Cardiac muscle cell (in vitro differentiated cells and primary cell): ENCODE measurements around the gene FBXL14. TPM values are rescaled to one million over a fixed set of nuclear protein-coding genes. Genes with fewer than 3 reads are reported as not detected.
A peak's percentile ranks its signal among the peaks of the same experiment; 100 is the strongest.

Experiments used
- DNase-seq, 2 donors: peaks; one replicate each; pipeline versions ENCODE4 v3.0.0 to v3.0.0-alpha.2; 2010 to 2017; ENCODE audit warnings: low read depth in 1 of 2, low spot score in 1 of 2
- H3K27ac ChIP-seq: fragments of 200-600 bp; sonication (generic); 2 replicates; pipeline ENCODE4 v1.5.1; 2016
- H3K27me3 ChIP-seq: fragments of 200-600 bp; sonication (generic); 2 replicates; pipeline ENCODE4 v1.6.0; 2016; ENCODE audit warnings: control low read depth
- H3K36me3 ChIP-seq: fragments of 200-600 bp; sonication (generic); 2 replicates; pipeline ENCODE4 v1.5.1; 2016; ENCODE audit warnings: control low read depth
- H3K4me1 ChIP-seq: fragments of 200-600 bp; sonication (generic); 2 replicates; pipeline ENCODE4 v1.8.1; 2017; ENCODE audit warnings: low read depth, mild to moderate bottlenecking, mixed run types
- H3K4me3 ChIP-seq: fragments of 200-600 bp; sonication (generic); 2 replicates; pipeline ENCODE4 v1.5.1; 2016; ENCODE audit warnings: mild to moderate bottlenecking
- H3K9me3 ChIP-seq: fragments of 200-600 bp; sonication (generic); 2 replicates; pipeline ENCODE4 v1.5.1; 2017; ENCODE audit warnings: low read depth, mild to moderate bottlenecking, control low read depth
- CTCF ChIP-seq: IDR thresholded peaks from 2 replicates; pipeline ENCODE4 v1.5.1; 2012; ENCODE audit warnings: low read depth, mild to moderate bottlenecking, low read length
- polyA plus RNA-seq: library from polyadenylated mRNA; unstranded; fragments of >200 nt; fragmentation: Nextera tagmentation; extraction: Ambion mirVana; gene quantifications from 2 replicates; pipeline ENCODE4 v1.2.1, GENCODE V29; 2016
- total RNA-seq: library from RNA; depleted of rRNA; stranded (reverse); fragments of >200 nt; gene quantifications from 2 replicates; pipeline ENCODE4 v1.2.3, GENCODE V29; 2016

Gene FBXL14
- total RNA-seq (22.4 and 27.8 TPM in 2 replicates), polyA plus RNA-seq (17.8 and 34.3 TPM in 2 replicates)

DNA sequence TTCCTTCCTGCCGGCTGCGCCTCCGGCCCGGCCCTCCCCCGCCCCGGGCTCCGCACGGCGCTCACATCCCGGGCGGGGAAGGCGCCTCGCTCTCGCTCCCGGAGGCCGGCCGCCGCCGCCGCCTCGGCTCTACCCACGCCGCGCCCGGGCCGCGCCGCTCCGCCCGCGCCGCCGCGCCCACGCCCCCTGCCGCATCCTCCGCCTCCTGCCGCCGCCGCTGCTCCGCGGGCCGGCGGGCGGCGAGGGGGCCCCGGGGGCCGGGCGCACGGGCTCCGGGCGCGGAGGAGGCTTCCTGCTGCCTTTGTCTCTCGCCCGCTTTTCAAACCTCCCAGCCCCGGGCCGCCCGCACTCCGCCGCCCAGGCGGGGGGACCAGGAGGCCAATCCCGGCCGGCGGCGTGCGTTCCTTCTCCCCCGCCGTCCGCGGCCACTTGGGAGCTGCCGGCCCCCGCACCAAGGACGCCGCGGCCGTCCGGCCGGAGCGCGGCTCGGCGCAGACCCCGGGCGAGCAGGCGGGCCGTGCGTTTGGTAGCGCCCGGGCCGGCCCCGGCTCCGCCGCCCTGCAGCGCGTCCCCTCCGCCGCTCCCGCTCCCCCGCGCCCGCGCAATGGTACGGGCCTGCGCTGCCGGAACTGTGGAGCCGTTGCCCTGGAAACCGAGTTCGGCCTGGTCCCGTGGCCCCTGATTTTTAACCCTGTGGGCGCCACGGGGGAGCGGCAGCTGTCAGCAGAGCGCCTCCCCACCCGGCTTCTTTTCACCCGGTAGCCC is at the start of gene FBXL14:
Gene FBXL14 (minus strand): TSS at position 321 of the 765 bp plus-strand sequence. CDS start 515 bp downstream, outside the sequence.
- Histone ChIP-seq H3K4me3 (peak within 1 kb of the TSS; percentile 75), H3K27ac (peak within 1 kb of the TSS; percentile 92), H3K9me3 (no peaks in the 10 kb centered on the region), H3K4me1 (peaks cover 44% of the 10 kb centered on the region), H3K36me3 (no peaks in the 10 kb centered on the region), H3K27me3 (no peaks in the 10 kb centered on the region)
- peak; percentile 92 to 95 for DNase-seq
- no peak for TF ChIP-seq CTCF

- DNase-seq = no peak
- Histone ChIP-seq H3K9me3 (no peaks in the 10 kb centered on the region), H3K4me1 (peaks cover 39% of the 10 kb centered on the region), H3K36me3 (peaks cover 33% of the 10 kb centered on the region), H3K4me3 (no peak overlapping the region), H3K27ac (no peak overlapping the region), H3K27me3 (no peaks in the 10 kb centered on the region)
- TF ChIP-seq CTCF = no peak
Observed at GRCh38 chr12:1643905-1644533, 49.6 kb upstream of the FBXL14 start.

- H3K27ac ChIP-seq = peak overlapping the region; percentile 59
- TF ChIP-seq CTCF = no peak
- H3K4me3 ChIP-seq = no peak overlapping the region
Observed at GRCh38 chr12:1643043-1643442, 48.7 kb upstream of the FBXL14 start.

GRCh38 chr12:1642513-1642912 is 48.1 kb upstream of the FBXL14 start:
- H3K4me1 ChIP-seq = peaks cover 32% of the 10 kb centered on the region
- no peak for TF ChIP-seq CTCF
- no peaks in the 10 kb centered on the region for H3K27me3 ChIP-seq
- H3K9me3 ChIP-seq = no peaks in the 10 kb centered on the region
- H3K4me3 ChIP-seq = no peak overlapping the region
- peaks cover 23% of the 10 kb centered on the region for H3K36me3 ChIP-seq
- no peak for DNase-seq
- H3K27ac ChIP-seq = peak overlapping the region; percentile 59

More at GRCh38 chr12:1643043-1643442, 48.7 kb upstream of the FBXL14 start:
- H3K4me1 ChIP-seq = peaks cover 32% of the 10 kb centered on the region
- H3K36me3 ChIP-seq = peaks cover 28% of the 10 kb centered on the region
- no peaks in the 10 kb centered on the region for H3K9me3 ChIP-seq
- H3K27me3 ChIP-seq = no peaks in the 10 kb centered on the region
- DNase-seq = peak in 1 of 2 donors; percentile 76

- DNase-seq = no peak
- H3K9me3 ChIP-seq = no peaks in the 10 kb centered on the region
- no peak for TF ChIP-seq CTCF
- H3K36me3 ChIP-seq = peaks cover 9% of the 10 kb centered on the region
- H3K27me3 ChIP-seq = no peaks in the 10 kb centered on the region
- H3K27ac ChIP-seq = no peak overlapping the region
- H3K4me1 ChIP-seq = peaks cover 32% of the 10 kb centered on the region
- no peak overlapping the region for H3K4me3 ChIP-seq
Observed at GRCh38 chr12:1640328-1641234, 46.2 kb upstream of the FBXL14 start.
